Left cardiac atrium (tissue), 4 donors: Measurements from ENCODE around the gene RASA3. TPM values are rescaled to one million over a fixed set of nuclear protein-coding genes. Genes with fewer than 3 reads are reported as not detected.
A peak's percentile ranks its signal among the peaks of the same experiment; 100 is the strongest.
"Not testable (repeated sequence)": the region's sequence is repeated elsewhere in the genome, so short reads cannot be mapped to it uniquely, and the experiment has no call there.

Experiments used
- ATAC-seq, 2 donors: fragments of 200-7000 bp; cut with Tn5 transposase; one replicate each; pipeline ENCODE4 v1.9.1; 2020; ENCODE audit warnings: mild to moderate bottlenecking in 2 of 2, moderate library complexity in 2 of 2
- DNase-seq: peaks from one replicate; pipeline ENCODE4 v3.0.0-alpha.2; 2020
- intact Hi-C, 2 donors: fragments of 100-400 bp; cut with DNase I; formaldehyde crosslinking; loops; one replicate each; pipeline versions ENCODE4 v1.14.1 to v1.15.1; 2022 to 2023
- long read RNA-seq: library from polyadenylated mRNA; unstranded; transcript quantifications from one replicate; pipeline ENCODE4 v2.0.0, GENCODE V29; 2021
- total RNA-seq, 2 donors: library from RNA; stranded (reverse); fragmentation: NEBNext Ultra II Directional; extraction: Animal tissue kit (Norgen Biotek cat#: 25700); gene quantifications; one replicate each; pipeline ENCODE4 v1.2.1, GENCODE V29; 2021
- donor health status: DM: no; HTN: yes; CAD: no.
- donor health status: DM: no; HTN: yes; CAD: no; lungs with severe emphysema.
- donor health status: DM: yes; HTN: yes; CAD: no.
- donor health status: Dilated cardiomyopathy.

Gene RASA3, protein sequence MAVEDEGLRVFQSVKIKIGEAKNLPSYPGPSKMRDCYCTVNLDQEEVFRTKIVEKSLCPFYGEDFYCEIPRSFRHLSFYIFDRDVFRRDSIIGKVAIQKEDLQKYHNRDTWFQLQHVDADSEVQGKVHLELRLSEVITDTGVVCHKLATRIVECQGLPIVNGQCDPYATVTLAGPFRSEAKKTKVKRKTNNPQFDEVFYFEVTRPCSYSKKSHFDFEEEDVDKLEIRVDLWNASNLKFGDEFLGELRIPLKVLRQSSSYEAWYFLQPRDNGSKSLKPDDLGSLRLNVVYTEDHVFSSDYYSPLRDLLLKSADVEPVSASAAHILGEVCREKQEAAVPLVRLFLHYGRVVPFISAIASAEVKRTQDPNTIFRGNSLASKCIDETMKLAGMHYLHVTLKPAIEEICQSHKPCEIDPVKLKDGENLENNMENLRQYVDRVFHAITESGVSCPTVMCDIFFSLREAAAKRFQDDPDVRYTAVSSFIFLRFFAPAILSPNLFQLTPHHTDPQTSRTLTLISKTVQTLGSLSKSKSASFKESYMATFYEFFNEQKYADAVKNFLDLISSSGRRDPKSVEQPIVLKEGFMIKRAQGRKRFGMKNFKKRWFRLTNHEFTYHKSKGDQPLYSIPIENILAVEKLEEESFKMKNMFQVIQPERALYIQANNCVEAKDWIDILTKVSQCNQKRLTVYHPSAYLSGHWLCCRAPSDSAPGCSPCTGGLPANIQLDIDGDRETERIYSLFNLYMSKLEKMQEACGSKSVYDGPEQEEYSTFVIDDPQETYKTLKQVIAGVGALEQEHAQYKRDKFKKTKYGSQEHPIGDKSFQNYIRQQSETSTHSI
- 10 to 100 TPM; 19.9 to 20.1 TPM for total RNA-seq
- long read RNA-seq, full-length matches to known transcripts = 10 of 24 reads
- long read RNA-seq, partial matches to known transcripts = 7 of 24 reads
- long read RNA-seq, other reads (novel, unspliced or antisense) = 7 of 24 reads

DNA sequence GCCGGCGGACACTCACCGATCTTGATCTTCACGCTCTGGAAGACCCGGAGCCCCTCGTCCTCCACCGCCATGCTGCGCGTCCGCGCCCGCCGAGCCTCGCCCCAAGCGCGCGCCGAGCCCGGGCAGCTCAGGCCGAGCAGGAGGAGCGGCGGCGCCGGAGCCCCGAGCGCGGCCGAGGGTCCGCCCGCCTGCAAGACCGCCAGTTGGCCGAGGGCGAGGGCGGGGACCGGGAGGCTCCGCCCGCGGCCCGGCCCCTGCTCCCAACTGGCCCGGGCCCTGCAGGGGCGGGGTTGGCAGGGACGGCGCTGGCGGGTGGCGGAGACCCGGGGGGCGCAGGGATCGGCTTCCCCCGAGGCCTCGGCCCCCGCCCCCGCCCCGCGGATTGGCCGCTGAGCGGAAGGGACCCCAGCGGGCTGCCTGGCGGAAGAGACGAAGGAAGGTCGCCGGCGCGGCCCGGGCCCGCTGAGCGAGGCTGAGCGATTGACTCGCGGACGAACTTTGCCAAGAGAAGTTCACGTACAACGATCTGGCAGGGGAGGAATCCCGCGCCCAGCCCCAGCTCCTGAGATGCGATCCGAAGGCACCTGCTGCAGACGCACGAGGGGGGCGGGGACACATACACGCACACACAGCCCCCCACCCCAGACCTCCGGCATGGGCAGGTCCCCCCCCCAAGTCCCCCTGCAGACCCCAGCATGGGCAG, at the start of gene RASA3:
RASA3 (minus strand) TSS at position 205 of the 703 bp plus-strand sequence; CDS start at position 71, 134 bp downstream.
- ATAC-seq (peak; percentile 90 to 92), DNase-seq (peak; percentile 87)
- intact Hi-C loops = no loop called here

DNA sequence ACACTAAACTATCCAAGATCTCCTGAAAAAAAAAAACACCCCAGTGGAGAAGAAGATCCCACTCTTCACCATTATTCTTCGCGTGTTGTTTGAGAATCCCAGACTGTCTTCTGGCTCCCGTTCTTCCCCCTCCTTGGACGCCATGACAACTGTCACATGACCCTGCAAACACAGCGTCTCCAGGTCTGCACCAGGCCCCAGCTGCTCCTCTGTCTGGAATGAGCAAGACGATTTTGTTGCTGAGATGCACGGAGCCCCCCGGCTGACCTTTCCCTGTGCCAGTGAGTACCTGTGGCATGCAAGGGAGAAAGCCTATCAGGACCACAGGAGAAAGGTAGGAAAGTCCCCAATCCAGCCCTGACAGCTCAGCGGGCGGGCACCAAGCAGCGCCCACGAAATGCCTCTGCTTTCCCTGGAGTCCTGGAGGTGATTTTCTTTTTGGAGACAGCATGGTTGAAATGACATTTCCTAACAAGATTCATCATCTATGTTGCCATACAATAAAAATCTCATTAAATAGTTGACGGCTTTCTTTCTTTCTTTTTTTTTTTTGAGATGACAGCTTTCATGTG, 46.8 kb upstream of the RASA3 start, which contains the start of gene CFAP97D2:
CFAP97D2 (plus strand) TSS at position 171 of the 572 bp plus-strand sequence; CDS start at position 245, 74 bp downstream.
- ATAC-seq = no peak
- no peak for DNase-seq

DNA sequence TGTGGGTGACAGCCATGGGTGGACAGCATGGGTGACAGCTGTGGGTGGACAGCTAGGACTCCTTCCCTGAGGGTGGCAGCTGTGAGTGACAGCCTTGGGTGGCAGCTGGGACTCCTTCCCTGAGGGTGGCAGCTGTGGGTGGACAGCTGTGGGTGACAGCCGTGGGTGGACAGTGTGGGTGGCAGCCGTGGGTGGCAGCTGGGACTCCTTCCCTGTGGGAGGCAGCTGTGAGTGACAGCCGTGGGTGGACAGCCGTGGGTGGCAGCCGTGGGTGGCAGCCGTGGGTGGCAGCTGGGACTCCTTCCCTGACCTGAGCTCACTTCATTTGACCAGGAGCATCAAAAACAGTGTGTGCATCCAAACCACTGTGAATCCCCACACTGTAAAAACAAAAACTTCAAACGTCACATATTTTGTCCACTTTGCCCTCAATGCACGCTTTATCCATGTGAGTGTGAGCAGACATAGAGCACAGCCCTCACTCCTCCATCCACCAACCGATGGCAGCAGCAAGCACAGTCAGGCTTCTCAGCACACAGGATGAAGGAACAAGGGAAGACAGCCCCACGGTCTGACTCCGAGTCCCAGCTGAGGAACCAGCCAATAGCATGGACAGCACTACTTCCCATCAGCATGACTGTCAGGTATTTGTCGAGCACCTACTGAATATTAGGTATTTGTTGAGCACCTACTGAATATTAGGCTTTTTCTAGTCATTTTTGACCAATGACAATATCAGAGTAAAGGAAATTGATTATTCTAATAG, 45.0 kb upstream of the RASA3 start:
- intact Hi-C loops = no loop called here
- no peak for ATAC-seq
- DNase-seq = no peak

More for the DNA sequence above, 46.8 kb upstream of the RASA3 start, which contains the start of gene CFAP97D2:
- intact Hi-C loops = no loop called here

DNA sequence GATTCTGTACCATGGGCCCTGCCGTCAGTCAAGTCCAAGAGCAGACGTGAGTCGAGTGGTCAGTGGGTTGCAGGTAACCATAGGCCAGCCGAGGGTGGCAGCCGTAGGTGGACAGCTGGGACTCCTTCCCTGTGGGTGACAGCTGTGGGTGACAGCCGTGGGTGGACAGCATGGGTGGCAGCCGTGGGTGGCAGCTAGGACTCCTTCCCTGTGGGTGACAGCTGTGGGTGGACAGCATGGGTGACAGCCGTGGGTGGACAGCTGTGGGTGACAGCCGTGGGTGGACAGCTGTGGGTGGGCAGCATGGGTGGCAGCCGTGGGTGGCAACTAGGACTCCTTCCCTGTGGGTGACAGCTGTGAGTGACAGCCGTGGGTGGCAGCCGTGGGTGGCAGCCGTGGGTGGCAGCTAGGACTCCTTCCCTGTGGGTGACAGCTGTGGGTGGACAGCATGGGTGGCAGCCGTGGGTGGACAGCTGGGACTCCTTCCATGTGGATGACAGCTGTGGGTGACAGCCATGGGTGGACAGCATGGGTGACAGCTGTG, 44.0 kb upstream of the RASA3 start:
- intact Hi-C loops, ATAC-seq: not testable (repeated sequence)

DNA sequence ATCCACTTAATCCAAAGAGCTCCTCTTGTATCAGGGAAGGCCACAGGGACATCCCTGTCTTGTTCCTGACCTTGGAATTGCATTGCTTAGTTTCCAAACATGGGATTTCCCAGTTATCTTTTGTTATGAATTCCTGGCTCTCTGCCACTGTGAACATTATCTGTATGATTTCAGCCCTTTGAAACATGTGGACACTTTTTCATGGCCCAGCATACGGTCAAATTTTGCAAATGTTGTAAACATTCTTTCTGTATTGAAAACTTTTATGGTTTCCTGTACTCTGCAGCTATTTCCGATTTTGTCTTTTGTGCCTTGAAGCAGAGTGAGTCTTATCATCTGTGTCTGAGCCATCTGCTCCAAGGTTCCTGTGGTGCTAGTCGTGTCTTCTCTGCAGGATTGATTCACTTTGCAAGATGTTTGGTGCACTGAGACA, 42.1 kb upstream of the RASA3 start:
- no peak for DNase-seq
- no peak for ATAC-seq
- intact Hi-C loops = no loop called here

More for the DNA sequence above, 44.0 kb upstream of the RASA3 start:
- not testable (repeated sequence) for DNase-seq

DNA sequence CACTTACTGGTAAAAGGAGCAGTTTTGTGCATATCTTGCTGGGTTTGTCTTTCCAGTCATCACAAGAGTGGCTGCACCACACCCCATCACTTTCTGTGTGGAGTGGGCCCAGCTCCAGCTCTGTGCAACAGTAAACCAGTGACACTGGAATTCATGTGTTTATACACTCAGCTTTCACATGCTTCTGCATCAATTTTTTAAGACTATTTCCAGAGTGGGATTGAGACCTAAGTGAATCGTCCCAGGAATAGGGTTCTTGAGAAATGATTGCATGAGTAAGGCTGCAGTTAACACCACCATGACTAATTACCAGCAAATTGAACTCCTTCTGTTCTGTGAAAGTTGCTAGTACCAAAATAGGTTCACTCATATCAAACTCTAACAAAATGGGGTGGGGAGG, 41.3 kb upstream of the RASA3 start:
- DNase-seq = no peak
- ATAC-seq = no peak
- intact Hi-C loops = no loop called here

DNA sequence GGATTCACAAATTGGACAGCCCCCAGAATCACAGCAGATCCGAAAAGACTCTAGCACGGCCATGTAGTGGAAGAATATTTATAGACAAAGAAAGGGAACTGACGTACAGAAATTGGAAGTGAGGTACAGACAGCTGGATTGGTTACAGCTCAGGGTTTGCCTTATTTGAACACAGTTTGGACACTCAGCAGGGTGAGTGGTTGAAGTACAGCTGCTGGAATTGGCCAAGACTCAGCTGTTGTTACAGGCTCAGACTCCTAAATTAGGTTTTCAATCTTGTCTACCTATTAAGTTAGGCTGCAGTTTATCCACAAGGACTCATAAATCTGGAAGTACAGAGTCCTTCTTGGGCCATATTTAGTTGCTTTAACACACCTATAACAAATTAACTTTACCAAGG, 40.8 kb upstream of the RASA3 start:
- ATAC-seq (no peak), DNase-seq (no peak)
- intact Hi-C loops = no loop called here

DNA sequence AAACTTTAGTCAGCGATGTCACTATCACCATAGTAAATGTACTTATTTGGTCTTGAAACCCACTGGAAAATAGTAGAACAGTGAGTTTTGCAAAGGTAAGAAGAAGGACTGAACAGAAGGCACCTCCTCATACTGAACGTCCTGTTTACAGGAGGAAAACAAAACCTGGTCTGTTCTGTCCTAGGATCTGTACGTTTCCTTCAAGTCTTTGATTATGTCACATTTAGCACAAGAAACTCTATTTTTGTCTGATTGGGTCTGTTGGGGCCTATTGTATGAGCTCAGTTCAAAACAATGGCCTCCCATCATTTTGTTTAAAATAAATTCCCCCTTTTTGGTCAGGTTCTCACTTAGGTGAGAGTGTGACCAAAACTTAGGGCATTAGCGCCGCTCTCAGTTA, 35.5 kb upstream of the RASA3 start:
- ATAC-seq (no peak), DNase-seq (no peak)
- intact Hi-C loops = no loop called here

DNA sequence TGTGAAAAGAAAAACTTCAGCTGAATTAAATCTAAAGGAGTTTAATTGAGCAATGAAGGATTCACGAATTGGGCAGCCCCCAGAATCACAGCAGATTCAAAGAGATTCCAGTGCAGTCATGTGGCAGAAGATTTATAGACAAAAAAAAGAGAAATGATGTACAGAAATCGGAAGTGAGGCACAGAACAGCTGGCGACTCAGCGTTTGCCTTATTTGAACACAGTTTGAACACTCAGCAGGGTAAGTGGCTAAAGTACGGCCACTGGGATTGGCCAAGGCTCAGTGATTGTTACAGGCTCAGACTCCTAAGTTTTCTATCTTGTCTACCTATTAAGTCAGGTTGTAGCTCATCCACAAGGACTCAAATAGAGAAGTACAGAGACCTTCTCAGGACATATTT, 35.0 kb upstream of the RASA3 start:
- no peak for DNase-seq
- intact Hi-C loops = no loop called here
- ATAC-seq = peak in 1 of 2 donors; percentile 49

DNA sequence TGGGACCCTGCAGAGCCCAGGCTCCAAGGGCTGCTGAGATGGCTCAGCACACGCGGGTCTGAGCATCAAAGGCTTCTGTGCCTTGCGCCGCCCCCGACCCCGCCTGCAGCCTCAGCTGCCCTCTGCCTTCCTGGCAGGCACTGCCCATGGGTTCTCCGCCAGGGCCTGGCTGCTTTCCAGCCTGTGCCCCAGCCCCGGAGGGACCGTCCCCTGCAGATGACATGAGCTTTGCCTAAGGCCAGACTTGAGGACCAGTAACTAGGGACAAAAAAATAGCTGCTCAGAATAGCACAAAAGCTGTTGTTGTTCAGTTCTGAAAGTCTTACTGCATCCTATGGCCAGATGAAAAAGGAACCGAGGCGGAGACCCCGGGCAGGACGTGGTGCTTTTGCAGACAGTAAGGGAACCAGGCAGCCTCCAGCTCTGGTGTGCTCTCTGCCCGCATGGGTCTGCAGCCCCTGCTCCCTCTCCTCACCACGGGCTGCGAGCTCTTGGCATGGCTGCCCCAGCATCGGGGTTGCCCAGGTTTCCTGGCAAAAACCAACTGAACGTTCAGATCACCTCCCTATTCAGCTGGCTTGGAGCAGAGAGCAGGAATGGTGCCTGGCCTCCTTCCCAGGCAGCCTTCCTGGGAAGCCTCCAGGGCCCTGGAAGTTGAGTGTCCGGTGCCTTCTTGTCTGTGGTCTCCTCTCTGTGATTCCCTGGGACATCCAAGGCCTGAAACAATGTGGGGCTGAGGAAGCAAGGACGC, 34.1 kb upstream of the RASA3 start:
- intact Hi-C loops = no loop called here
- peak; percentile 79 to 83 for ATAC-seq
- no peak for DNase-seq

DNA sequence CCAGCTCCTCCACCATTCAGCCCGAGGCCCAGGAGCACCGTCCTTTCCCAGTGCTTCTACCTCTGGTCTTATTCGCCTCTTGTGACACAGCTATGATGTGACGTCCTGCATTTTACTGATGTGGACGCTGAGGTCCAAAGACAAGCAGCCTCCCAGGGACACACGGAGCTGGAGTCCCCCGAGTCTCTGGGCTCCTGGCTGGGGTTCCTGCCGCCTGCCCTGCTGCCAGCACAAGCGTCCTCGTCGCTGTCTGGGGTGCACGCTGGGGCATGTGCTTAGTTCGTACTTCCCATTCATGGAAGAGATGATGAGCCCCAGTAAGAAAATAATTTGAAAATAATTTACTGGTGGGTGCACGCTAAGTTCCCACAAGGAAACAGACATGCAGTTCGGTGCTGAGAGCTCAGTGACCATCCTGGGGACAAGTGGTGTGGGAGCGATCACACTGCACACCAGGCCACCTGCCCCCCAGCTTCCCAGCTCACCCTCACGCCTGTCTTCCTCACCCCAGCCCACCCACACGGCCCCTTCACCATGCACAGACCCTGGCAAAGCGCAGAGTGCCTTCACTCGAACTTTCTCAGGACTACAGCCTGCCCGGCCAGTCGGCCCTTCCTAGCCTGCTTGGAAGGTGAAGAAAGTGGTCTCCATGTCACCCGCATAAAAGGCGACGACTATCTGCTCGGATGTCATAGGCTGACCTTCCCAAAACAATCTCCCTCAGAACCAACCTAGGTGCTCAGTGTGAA, 32.4 kb upstream of the RASA3 start:
- no peak for ATAC-seq
- intact Hi-C loops = no loop called here
- DNase-seq = no peak

DNA sequence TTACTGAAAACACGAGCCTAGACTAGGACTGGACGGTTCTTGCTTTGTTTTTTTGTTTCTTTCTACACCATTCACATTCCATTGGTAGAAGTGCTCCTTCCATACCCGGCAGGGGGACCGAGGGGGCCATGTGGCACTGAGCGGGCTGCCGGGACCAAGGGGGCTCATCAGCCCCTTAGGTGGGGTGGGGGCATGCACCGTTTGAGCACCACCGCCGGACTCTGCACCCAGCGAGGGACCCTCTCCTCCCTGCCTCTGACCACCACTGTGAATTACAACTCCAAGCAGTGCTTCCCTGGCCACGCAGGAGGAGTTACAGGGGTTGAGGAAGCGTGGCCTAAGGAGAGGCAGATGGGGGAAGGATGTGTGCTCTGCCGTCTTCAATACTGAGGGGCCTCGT, 31.6 kb upstream of the RASA3 start:
- no peak for ATAC-seq
- DNase-seq = no peak
- intact Hi-C loops = no loop called here

DNA sequence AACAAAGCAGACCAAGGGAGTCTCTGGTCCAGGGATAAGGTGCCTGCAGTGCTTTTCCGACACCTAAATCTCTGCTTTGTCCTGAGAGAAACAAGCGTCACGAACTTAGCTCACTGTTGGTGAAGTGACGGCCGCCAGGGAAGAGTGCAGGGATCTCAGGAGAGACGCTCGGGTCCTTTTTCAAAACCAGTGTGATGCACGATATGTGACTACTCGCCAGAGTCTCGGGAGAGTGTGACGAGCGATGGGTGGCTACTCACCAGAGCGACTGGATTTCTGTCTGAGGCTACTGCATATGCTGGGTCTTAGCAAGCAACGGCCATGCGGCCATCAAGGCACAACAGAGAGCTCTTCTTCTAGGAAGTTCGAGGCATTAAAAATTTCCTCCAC, 30.1 kb upstream of the RASA3 start:
- DNase-seq (no peak), ATAC-seq (no peak)
- intact Hi-C loops = no loop called here

DNA sequence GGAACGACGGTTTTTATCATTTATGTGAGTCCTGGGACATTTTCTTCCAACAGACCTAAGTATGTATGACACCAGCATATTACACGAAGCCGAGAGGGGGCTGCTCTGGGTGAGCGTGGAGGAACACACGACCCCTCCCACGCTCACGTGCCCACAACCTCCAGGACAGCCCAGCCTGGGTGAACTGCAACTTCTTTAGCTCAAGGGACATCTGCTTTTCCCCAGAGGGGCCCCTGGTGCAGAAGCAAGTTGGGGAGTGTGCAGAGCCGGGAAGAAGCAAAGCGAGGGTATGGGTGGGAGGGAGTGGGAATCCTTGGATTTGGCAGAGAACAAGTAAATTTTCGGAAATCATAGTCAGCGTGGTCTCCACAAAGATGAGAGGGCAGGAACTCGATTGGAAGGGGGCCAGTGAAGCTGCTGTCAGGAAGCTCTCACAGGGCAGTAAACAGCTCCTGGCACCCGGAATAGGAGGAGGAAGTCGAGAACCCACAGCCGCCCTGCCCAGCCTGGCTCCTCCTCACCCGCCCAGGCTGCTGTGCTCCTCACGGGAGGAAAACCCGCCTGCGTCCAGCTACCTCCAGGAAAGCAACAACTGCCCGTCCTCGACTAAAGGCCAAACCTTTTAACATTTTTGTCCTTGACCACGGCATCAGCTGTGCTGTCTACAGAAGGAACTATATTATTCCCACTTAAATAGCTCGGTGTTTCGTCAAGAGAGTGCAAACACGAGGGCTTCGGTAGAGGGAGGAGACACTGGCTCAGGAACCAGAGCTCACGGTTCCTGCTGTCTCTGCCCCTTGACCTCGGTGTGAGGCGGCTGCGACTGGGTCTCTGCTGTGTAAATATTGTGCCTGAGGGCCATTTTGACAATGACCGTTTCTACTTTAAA, 29.5 kb upstream of the RASA3 start:
- DNase-seq = peak; percentile 64
- intact Hi-C loops = no loop called here
- peak; percentile 64 to 83 for ATAC-seq

DNA sequence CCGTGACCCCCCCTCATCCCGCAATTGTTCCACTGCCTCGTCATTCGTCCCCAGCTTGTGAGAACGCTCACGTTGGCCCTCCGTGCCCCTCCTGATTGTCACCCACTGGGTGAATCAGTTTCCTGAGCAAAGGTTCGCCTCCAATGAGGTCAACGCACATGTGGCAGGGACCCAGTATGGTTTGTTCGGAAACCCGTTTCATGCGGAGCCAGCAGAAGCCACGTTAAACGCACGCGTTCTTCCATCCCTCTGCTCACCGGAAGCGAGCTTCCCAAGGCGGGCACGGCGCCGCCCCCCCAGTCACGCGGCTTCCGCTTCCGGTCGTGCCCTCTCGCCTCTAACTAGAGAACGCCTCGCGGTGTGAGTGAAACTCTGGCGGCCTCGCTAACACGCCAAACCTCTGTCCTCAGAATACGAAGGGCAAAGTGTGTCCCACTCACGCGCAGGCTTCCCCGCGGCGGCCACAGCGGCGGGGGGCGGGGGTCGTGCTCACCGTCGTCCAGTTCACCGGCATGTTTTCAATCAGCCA, 28.7 kb upstream of the RASA3 start:
- ATAC-seq (no peak), DNase-seq (no peak)
- intact Hi-C loops = no loop called here
